Lower leg skin (tissue), 4 donors: Measurements from ENCODE around the gene ZNF22. TPM values are rescaled to one million over a fixed set of nuclear protein-coding genes. Genes with fewer than 3 reads are reported as not detected.
A peak's percentile ranks its signal among the peaks of the same experiment; 100 is the strongest.
"Not testable (repeated sequence)": the region's sequence is repeated elsewhere in the genome, so short reads cannot be mapped to it uniquely, and the experiment has no call there.

Source experiments
- DNase-seq, 2 donors: peaks; one replicate each; pipeline ENCODE4 v3.0.0-alpha.2; 2019; ENCODE audit warnings: low spot score in 2 of 2
- H3K4me3 ChIP-seq: fragments of 200-600 bp; sonication (generic); 2 replicates; pipeline ENCODE4 v1.5.1; 2017; ENCODE audit warnings: mild to moderate bottlenecking, low read depth; ENCODE audit not compliant: poor library complexity, severe bottlenecking
- CTCF ChIP-seq, 3 donors: fragments of 450-650 bp; IDR thresholded peaks; one replicate each; pipeline ENCODE4 v1.5.1; 2016; ENCODE audit warnings: antibody characterized with exemption in 3 of 3, mild to moderate bottlenecking in 3 of 3, moderate library complexity in 2 of 3
- POLR2A ChIP-seq, 2 donors: fragments of 450-650 bp; IDR thresholded peaks; one replicate each; pipeline ENCODE4 v1.6.1; 2016 to 2017; ENCODE audit warnings: antibody characterized with exemption in 2 of 2, mild to moderate bottlenecking in 1 of 2, moderate library complexity in 1 of 2
- WGBS, 2 donors: methylation state at CpG; one replicate each; pipeline ENCODE4 v1.1.5; 2018; 5-methylcytosine and 5-hydroxymethylcytosine counted together
- intact Hi-C: fragments of 100-400 bp; cut with DNase I; formaldehyde crosslinking; loops from one replicate; pipeline ENCODE4 v1.15.0; 2023; ENCODE audit warnings: low total_unique reads
- total RNA-seq, 4 donors: library from RNA; depleted of rRNA; stranded (reverse); fragments of >200 nt; gene quantifications; one replicate each; pipeline ENCODE4 v1.1.0, GENCODE V29; 2016

The ZNF22 gene
- total RNA-seq, 4 donors from 2014 or later, result 6.7 to 14.1 (median 9.4) TPM

GRCh38 chr10:45005284-45005683, 4.6 kb downstream of the ZNF22 start:
- WGBS, 2 donors, result 90 to 96% methylated on average over 1 of the region's 1 CpG
- TF ChIP-seq POLR2A (IDR thresholded peaks at IDR 0.05), result no peak
- TF ChIP-seq CTCF (IDR thresholded peaks at IDR 0.05), result no peak

GRCh38 chr10:45006276-45007030, 5.7 kb downstream of the ZNF22 start:
- WGBS, 2 donors, result 89 to 93% methylated on average over 3 of the region's 3 CpGs
- intact Hi-C loops, result no loop called here
- DNase-seq, result no peak
- H3K4me3 ChIP-seq, result no peak overlapping the region
- no peak for TF ChIP-seq CTCF (IDR thresholded peaks at IDR 0.05)
- TF ChIP-seq POLR2A (IDR thresholded peaks at IDR 0.05), result no peak

More at GRCh38 chr10:45005284-45005683, 4.6 kb downstream of the ZNF22 start:
- no peak overlapping the region for H3K4me3 ChIP-seq
- DNase-seq, result no peak
- intact Hi-C loops, result no loop called here

- no peak for DNase-seq
- intact Hi-C loops, result no loop called here
- TF ChIP-seq CTCF (IDR thresholded peaks at IDR 0.05), result peak in 1 of 3 donors; percentile 35
- no peak for TF ChIP-seq POLR2A (IDR thresholded peaks at IDR 0.05)
- H3K4me3 ChIP-seq, result no peak overlapping the region
- 10 to 15% methylated on average over 8 of the region's 8 CpGs for WGBS, 2 donors
These were observed 7.9 kb downstream of the ZNF22 start for GRCh38 chr10:45008524-45009161.

- 79 to 84% methylated on average over 10 of the region's 10 CpGs for WGBS, 2 donors
- DNase-seq, H3K4me3 ChIP-seq, intact Hi-C loops: not testable (repeated sequence)
These were observed 13.8 kb downstream of the ZNF22 start for GRCh38 chr10:45014557-45014956.

GRCh38 chr10:45015590-45015989, 14.9 kb downstream of the ZNF22 start:
- no peak for TF ChIP-seq CTCF (IDR thresholded peaks at IDR 0.05)
- TF ChIP-seq POLR2A (IDR thresholded peaks at IDR 0.05), result no peak
- no peak for DNase-seq
- WGBS, 2 donors, result 69 to 75% methylated on average over 2 of the region's 2 CpGs
- no peak overlapping the region for H3K4me3 ChIP-seq
- intact Hi-C loops, result no loop called here

GRCh38 chr10:45023426-45023825, 22.7 kb downstream of the ZNF22 start:
- no peak overlapping the region for H3K4me3 ChIP-seq
- WGBS, 2 donors, result 88 to 95% methylated on average over 2 of the region's 2 CpGs
- TF ChIP-seq POLR2A (IDR thresholded peaks at IDR 0.05) (no peak), CTCF (IDR thresholded peaks at IDR 0.05) (no peak)
- no peak for DNase-seq
- intact Hi-C loops, result no loop called here
